ENCODE measurements around the gene ZMYND11.

Gene ZMYND11

GRCh38 chr10:273088-273487, 137.8 kb downstream of the ZMYND11 start:
- no peak overlapping the region for H3K27ac Mint-ChIP-seq
- ATAC-seq (no peak), DNase-seq (no peak)
- no peaks in the 10 kb centered on the region for H3K27me3 Mint-ChIP-seq
- H3K4me1 Mint-ChIP-seq, result no peaks in the 10 kb centered on the region
- H3K9me3 Mint-ChIP-seq, result no peaks in the 10 kb centered on the region
- H3K4me3 Mint-ChIP-seq, result no peak overlapping the region

GRCh38 chr10:274866-275265, 139.6 kb downstream of the ZMYND11 start:
- Mint-ChIP-seq H3K27me3 (no peaks in the 10 kb centered on the region), H3K27ac (no peak overlapping the region)

GRCh38 chr10:275680-276079, 140.4 kb downstream of the ZMYND11 start:
- Mint-ChIP-seq H3K9me3 (no peaks in the 10 kb centered on the region), H3K4me3 (no peak overlapping the region), H3K27ac (no peak overlapping the region), H3K4me1 (no peaks in the 10 kb centered on the region), H3K27me3 (no peaks in the 10 kb centered on the region)
- ATAC-seq (no peak), DNase-seq (no peak)

More at GRCh38 chr10:274866-275265, 139.6 kb downstream of the ZMYND11 start:
- H3K9me3 Mint-ChIP-seq, result no peaks in the 10 kb centered on the region
- DNase-seq (no peak), ATAC-seq (no peak)
- no peak overlapping the region for H3K4me3 Mint-ChIP-seq
- H3K4me1 Mint-ChIP-seq, result no peaks in the 10 kb centered on the region

GRCh38 chr10:277963-278362, 142.7 kb downstream of the ZMYND11 start:
- H3K4me3 Mint-ChIP-seq, result no peak overlapping the region
- H3K4me1 Mint-ChIP-seq, result no peaks in the 10 kb centered on the region
- H3K27me3 Mint-ChIP-seq, result no peaks in the 10 kb centered on the region
- ATAC-seq (peak; percentile 43), DNase-seq (no peak)
- no peak overlapping the region for H3K27ac Mint-ChIP-seq
- H3K9me3 Mint-ChIP-seq, result no peaks in the 10 kb centered on the region

- Mint-ChIP-seq H3K4me3 (no peak overlapping the region), H3K9me3 (no peaks in the 10 kb centered on the region), H3K27ac (no peak overlapping the region), H3K27me3 (no peaks in the 10 kb centered on the region), H3K4me1 (peaks cover under 1% of the 10 kb centered on the region)
- no peak for ATAC-seq
- DNase-seq, result no peak
These were observed 143.5 kb downstream of the ZMYND11 start for GRCh38 chr10:278707-279106.

GRCh38 chr10:279232-279631, 144.0 kb downstream of the ZMYND11 start:
- ATAC-seq, result no peak
- DNase-seq, result no peak
- peaks cover 6% of the 10 kb centered on the region for H3K4me1 Mint-ChIP-seq
- peak overlapping the region in 1 of 2 donors; percentile 66 for H3K27ac Mint-ChIP-seq
- no peak overlapping the region for H3K4me3 Mint-ChIP-seq
- H3K27me3 Mint-ChIP-seq, result no peaks in the 10 kb centered on the region
- H3K9me3 Mint-ChIP-seq, result no peaks in the 10 kb centered on the region

GRCh38 chr10:279655-280054, 144.4 kb downstream of the ZMYND11 start:
- ATAC-seq (no peak), DNase-seq (no peak)
- peaks cover 9% of the 10 kb centered on the region for H3K4me1 Mint-ChIP-seq
- H3K27ac Mint-ChIP-seq, result peak overlapping the region in 1 of 2 donors; percentile 66
- no peak overlapping the region for H3K4me3 Mint-ChIP-seq
- H3K9me3 Mint-ChIP-seq, result no peaks in the 10 kb centered on the region
- H3K27me3 Mint-ChIP-seq, result no peaks in the 10 kb centered on the region

- Mint-ChIP-seq H3K27ac (no peak overlapping the region), H3K4me1 (peaks cover 9% of the 10 kb centered on the region), H3K9me3 (no peaks in the 10 kb centered on the region), H3K4me3 (no peak overlapping the region), H3K27me3 (no peaks in the 10 kb centered on the region)
- DNase-seq, result no peak
- ATAC-seq, result peak; percentile 44
These were observed 147.3 kb downstream of the ZMYND11 start for GRCh38 chr10:282294-283139.

GRCh38 chr10:283140-283479, 147.9 kb downstream of the ZMYND11 start:
- Mint-ChIP-seq H3K4me1 (peaks cover 9% of the 10 kb centered on the region), H3K4me3 (no peak overlapping the region), H3K27ac (peak overlapping the region in 1 of 2 donors; percentile 55), H3K9me3 (no peaks in the 10 kb centered on the region), H3K27me3 (no peaks in the 10 kb centered on the region)
- no peak for DNase-seq
- no peak for ATAC-seq

GRCh38 chr10:283916-284356, 148.7 kb downstream of the ZMYND11 start:
- DNase-seq (peak in 1 of 2 donors; percentile 23), ATAC-seq (peak; percentile 76)
- Mint-ChIP-seq H3K4me3 (no peak overlapping the region), H3K27me3 (no peaks in the 10 kb centered on the region), H3K27ac (no peak overlapping the region), H3K4me1 (peaks cover 9% of the 10 kb centered on the region), H3K9me3 (no peaks in the 10 kb centered on the region)

- Mint-ChIP-seq H3K9me3 (no peaks in the 10 kb centered on the region), H3K27me3 (no peaks in the 10 kb centered on the region), H3K27ac (peak overlapping the region in 1 of 2 donors; percentile 26), H3K4me1 (peaks cover 9% of the 10 kb centered on the region), H3K4me3 (no peak overlapping the region)
- no peak for DNase-seq
- ATAC-seq, result no peak
These were observed 150.0 kb downstream of the ZMYND11 start for GRCh38 chr10:285216-285615.

GRCh38 chr10:287026-287709, 151.9 kb downstream of the ZMYND11 start:
- no peak for DNase-seq
- no peak overlapping the region for H3K27ac Mint-ChIP-seq
- no peak overlapping the region for H3K4me3 Mint-ChIP-seq
- H3K4me1 Mint-ChIP-seq, result peaks cover 9% of the 10 kb centered on the region
- no peaks in the 10 kb centered on the region for H3K27me3 Mint-ChIP-seq
- no peak for ATAC-seq
- H3K9me3 Mint-ChIP-seq, result no peaks in the 10 kb centered on the region

- no peak overlapping the region for H3K27ac Mint-ChIP-seq
- H3K27me3 Mint-ChIP-seq, result no peaks in the 10 kb centered on the region
- ATAC-seq (no peak), DNase-seq (no peak)
- H3K4me3 Mint-ChIP-seq, result no peak overlapping the region
- H3K4me1 Mint-ChIP-seq, result peaks cover 9% of the 10 kb centered on the region
- no peaks in the 10 kb centered on the region for H3K9me3 Mint-ChIP-seq
These were observed 152.6 kb downstream of the ZMYND11 start for GRCh38 chr10:287814-288213.

- no peak overlapping the region for H3K4me3 Mint-ChIP-seq
- ATAC-seq, result no peak
- H3K27ac Mint-ChIP-seq, result peak overlapping the region in 1 of 2 donors; percentile 9
These were observed 153.3 kb downstream of the ZMYND11 start for GRCh38 chr10:288316-289200.

GRCh38 chr10:289581-289980, 154.3 kb downstream of the ZMYND11 start:
- no peaks in the 10 kb centered on the region for H3K9me3 Mint-ChIP-seq
- no peak for DNase-seq
- no peak overlapping the region for H3K4me3 Mint-ChIP-seq
- no peaks in the 10 kb centered on the region for H3K27me3 Mint-ChIP-seq
- ATAC-seq, result no peak
- no peak overlapping the region for H3K27ac Mint-ChIP-seq
- no peaks in the 10 kb centered on the region for H3K4me1 Mint-ChIP-seq

More at GRCh38 chr10:288316-289200, 153.3 kb downstream of the ZMYND11 start:
- Mint-ChIP-seq H3K9me3 (no peaks in the 10 kb centered on the region), H3K4me1 (peaks cover 9% of the 10 kb centered on the region), H3K27me3 (no peaks in the 10 kb centered on the region)
- DNase-seq, result no peak

All from stimulated activated naive CD8-positive, alpha-beta T cell treated with anti-CD3 and anti-CD28 coated beads, Interleukin-15, amount 100 ng/mL, for 72 hours (primary cell).